ENCODE data around the gene CDC14A. TPM values are rescaled to one million over a fixed set of nuclear protein-coding genes. Genes with fewer than 3 reads are reported as not detected.
A peak's percentile ranks its signal among the peaks of the same experiment; 100 is the strongest.
"Not testable (repeated sequence)": the region's sequence is repeated elsewhere in the genome, so short reads cannot be mapped to it uniquely, and the experiment has no call there.

CDC14A gene
- total RNA-seq, 2 experiments from 2014 or later: 12.2 to 13.6 TPM

DNA sequence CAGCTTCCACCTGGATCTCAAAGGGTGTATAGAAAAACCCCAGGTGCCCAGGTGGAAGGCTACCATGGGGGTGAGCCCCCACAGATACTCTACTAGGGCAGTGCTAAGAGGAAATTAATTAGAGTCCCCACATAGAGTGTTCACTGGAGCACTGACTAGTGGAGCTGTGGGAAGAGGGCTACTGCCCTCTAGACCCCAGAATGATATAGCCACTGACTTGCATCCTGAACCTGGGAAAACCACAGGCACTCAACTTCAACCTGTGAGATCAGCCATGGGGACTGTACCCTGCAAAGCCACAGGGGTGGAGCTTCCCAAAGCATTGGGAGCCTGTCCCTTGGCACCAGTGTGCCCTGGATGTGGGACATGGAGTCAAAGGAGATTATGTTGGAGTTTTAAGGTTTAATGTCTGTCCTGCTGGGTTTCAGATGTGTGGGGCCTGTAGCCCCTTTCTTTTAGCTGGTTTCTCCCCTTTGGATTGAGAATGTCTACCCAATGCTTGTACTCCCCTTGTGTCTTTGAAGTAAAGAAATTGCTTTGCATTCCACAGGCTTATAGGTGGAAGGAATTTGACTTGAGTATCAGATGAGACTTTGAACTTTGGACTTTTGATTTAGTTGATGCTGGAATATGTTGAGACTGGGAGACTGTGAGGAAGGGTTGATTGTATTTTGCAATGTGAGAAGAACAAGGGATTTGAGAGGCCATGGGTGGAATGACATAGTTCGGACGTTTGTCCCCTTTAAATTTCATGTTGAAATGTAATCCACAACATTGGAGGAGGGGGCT, 31.8 kb upstream of the CDC14A start:
- ChIA-PET POLR2A (no interaction called here), CTCF (no interaction called here)
- intact Hi-C loops (cut with DNase I, micrococcal nuclease): no loop called here

GRCh38 chr1:100321100-100321493, 31.2 kb upstream of the CDC14A start:
- POLR2A ChIA-PET: no interaction called here

More for the DNA sequence above, 31.8 kb upstream of the CDC14A start:
- no peak for ATAC-seq
- peaks cover 5% of the 10 kb centered on the region for H3K36me3 Mint-ChIP-seq (ENCODE audit: low read depth)
- no peaks in the 10 kb centered on the region for H3K27me3 Mint-ChIP-seq
- H3K4me3 Mint-ChIP-seq: no peak overlapping the region
- H3K9me3 Mint-ChIP-seq (ENCODE audit: low read depth): peaks cover 13% of the 10 kb centered on the region
- no peak overlapping the region for H3K27ac Mint-ChIP-seq
- H3K4me1 Mint-ChIP-seq: peaks cover 12% of the 10 kb centered on the region
- no peak for DNase-seq

DNA sequence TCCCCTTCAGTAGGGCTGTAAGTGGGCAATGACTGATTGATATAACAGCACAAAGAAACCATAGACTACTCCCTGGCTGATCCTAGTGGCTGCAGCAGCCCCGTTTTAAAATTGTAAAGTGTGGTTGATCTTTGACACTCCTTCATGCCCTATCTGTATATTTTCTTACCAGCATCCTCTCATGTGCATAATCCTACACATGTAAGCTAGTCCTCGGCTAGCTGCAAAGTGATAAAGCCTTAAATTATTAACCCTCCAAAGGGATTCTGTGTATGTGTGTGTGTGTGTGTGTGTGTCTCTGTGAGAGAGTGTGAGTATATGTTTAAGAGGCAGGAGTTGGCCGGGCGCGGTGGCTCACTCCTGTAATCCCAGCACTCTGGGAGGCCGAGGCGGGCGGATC, 30.8 kb upstream of the CDC14A start:
- Mint-ChIP-seq H3K36me3 (ENCODE audit: low read depth) (peaks cover 5% of the 10 kb centered on the region), H3K27me3 (no peaks in the 10 kb centered on the region), H3K27ac (no peak overlapping the region), H3K4me1 (peaks cover 12% of the 10 kb centered on the region), H3K4me3 (no peak overlapping the region), H3K9me3 (ENCODE audit: low read depth) (peaks cover 9% of the 10 kb centered on the region)
- POLR2A ChIA-PET: interaction anchor here (0.7 kb wide), 1 partner anchor 797 kb away, joined by 3 read pairs; no protein-coding TSS in a partner anchor
- intact Hi-C loops (cut with DNase I, micrococcal nuclease): no loop called here
- DNase-seq: no peak
- no peak for ATAC-seq
- CTCF ChIA-PET: no interaction called here

More at GRCh38 chr1:100321100-100321493, 31.2 kb upstream of the CDC14A start:
- Mint-ChIP-seq H3K27me3 (no peaks in the 10 kb centered on the region), H3K27ac (no peak overlapping the region), H3K4me3 (no peak overlapping the region), H3K9me3 (ENCODE audit: low read depth) (peaks cover 9% of the 10 kb centered on the region), H3K4me1 (peaks cover 12% of the 10 kb centered on the region), H3K36me3 (ENCODE audit: low read depth) (peaks cover 5% of the 10 kb centered on the region)
- CTCF ChIA-PET: no interaction called here
- ATAC-seq: no peak
- intact Hi-C loops (cut with DNase I, micrococcal nuclease): no loop called here
- no peak for DNase-seq

DNA sequence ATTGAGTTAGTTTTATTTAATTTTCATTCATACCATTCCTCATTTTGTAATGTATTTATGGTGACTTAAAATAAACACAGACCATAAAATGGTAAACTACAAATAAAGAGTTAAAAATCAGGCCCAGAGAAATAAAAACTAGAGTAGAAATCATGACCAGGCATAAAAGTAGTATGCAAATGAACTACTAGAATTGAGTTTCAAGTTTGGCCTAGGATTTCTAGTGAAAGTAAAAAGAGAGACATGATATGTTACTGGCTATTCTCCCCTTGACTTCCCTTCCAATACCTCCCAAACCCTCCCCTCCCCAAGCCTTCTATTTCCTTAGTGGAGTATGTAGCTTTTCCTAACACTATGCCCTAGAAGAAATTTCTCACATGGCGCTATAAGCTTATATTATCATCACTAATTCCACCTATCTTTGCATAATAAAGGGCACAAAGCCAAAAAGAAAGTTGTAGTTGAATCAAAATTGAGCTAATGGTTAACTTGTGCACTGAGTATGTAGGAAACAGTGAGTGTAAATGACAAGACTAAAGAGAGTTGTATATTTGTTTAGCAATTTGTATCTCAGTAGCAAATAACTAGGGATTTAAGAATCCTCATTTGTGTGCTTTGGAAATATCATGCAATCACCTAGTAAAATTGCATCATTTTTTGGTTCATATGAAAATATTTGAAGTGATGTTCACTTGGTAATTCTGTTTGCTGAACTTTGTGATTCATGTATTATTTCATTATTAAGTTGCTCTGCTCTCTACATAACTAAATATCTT, 29.7 kb upstream of the CDC14A start:
- no peak for ATAC-seq
- H3K27me3 Mint-ChIP-seq: no peaks in the 10 kb centered on the region
- intact Hi-C loops (cut with DNase I, micrococcal nuclease): no loop called here
- no peak for DNase-seq
- H3K4me3 Mint-ChIP-seq: no peak overlapping the region
- CTCF ChIA-PET: no interaction called here
- H3K9me3 Mint-ChIP-seq (ENCODE audit: low read depth): peaks cover 7% of the 10 kb centered on the region
- peaks cover 5% of the 10 kb centered on the region for H3K36me3 Mint-ChIP-seq (ENCODE audit: low read depth)
- peak overlapping the region; percentile 83 for H3K27ac Mint-ChIP-seq
- POLR2A ChIA-PET: no interaction called here
- H3K4me1 Mint-ChIP-seq: peaks cover 12% of the 10 kb centered on the region

GRCh38 chr1:100323419-100324106, 28.7 kb upstream of the CDC14A start:
- CTCF ChIA-PET: interaction anchor here (0.6 kb wide), 1 partner anchor 34 kb away, joined by 3 read pairs; no protein-coding TSS in a partner anchor
- Mint-ChIP-seq H3K27ac (peak overlapping the region; percentile 83), H3K4me3 (no peak overlapping the region), H3K9me3 (ENCODE audit: low read depth) (peaks cover 7% of the 10 kb centered on the region), H3K36me3 (ENCODE audit: low read depth) (peaks cover 5% of the 10 kb centered on the region), H3K4me1 (peaks cover 12% of the 10 kb centered on the region), H3K27me3 (no peaks in the 10 kb centered on the region)
- DNase-seq (no peak), ATAC-seq (no peak)
- POLR2A ChIA-PET: no interaction called here
- intact Hi-C loops (cut with DNase I, micrococcal nuclease): no loop called here

- Mint-ChIP-seq H3K4me3 (no peak overlapping the region), H3K27ac (no peak overlapping the region), H3K27me3 (no peaks in the 10 kb centered on the region), H3K9me3 (ENCODE audit: low read depth) (peaks cover 1% of the 10 kb centered on the region), H3K36me3 (ENCODE audit: low read depth) (no peaks in the 10 kb centered on the region), H3K4me1 (peaks cover 12% of the 10 kb centered on the region)
- POLR2A ChIA-PET: no interaction called here
- intact Hi-C loops (cut with DNase I, micrococcal nuclease): no loop called here
- ATAC-seq (no peak), DNase-seq (no peak)
- CTCF ChIA-PET: interaction anchor here (0.6 to 1.0 kb wide), 2 partner anchors 22 to 758 kb away, joined by 3 to 4 read pairs; no protein-coding TSS in a partner anchor
These were observed 26.6 kb upstream of the CDC14A start for GRCh38 chr1:100325415-100326324.

DNA sequence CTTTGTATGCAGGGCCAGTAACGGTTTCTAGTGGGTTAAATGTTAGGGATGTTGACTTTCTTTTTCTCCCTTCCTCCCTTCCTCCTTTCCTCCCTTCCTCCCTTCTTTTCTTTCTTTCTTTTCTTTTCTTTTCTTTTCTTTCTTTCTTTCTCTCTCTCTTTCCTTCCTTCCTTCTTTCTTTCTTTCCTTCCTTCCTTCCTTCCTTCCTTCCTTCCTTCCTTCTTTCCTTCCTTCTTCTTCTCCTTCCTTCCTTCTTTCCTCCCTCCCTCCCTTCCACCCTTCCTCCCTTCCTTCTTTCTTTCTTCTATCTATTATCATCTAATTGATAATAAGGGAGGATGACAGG, 26.0 kb upstream of the CDC14A start:
- H3K27ac Mint-ChIP-seq; DNase-seq; ATAC-seq; H3K36me3 Mint-ChIP-seq (ENCODE audit: low read depth); intact Hi-C loops (cut with DNase I, micrococcal nuclease); H3K4me3 Mint-ChIP-seq; H3K27me3 Mint-ChIP-seq; POLR2A ChIA-PET; H3K9me3 Mint-ChIP-seq (ENCODE audit: low read depth): not testable (repeated sequence)
- CTCF ChIA-PET: interaction anchor here (0.6 kb wide), 1 partner anchor 757 kb away, joined by 4 read pairs; no protein-coding TSS in a partner anchor
- peaks cover 12% of the 10 kb centered on the region for H3K4me1 Mint-ChIP-seq

DNA sequence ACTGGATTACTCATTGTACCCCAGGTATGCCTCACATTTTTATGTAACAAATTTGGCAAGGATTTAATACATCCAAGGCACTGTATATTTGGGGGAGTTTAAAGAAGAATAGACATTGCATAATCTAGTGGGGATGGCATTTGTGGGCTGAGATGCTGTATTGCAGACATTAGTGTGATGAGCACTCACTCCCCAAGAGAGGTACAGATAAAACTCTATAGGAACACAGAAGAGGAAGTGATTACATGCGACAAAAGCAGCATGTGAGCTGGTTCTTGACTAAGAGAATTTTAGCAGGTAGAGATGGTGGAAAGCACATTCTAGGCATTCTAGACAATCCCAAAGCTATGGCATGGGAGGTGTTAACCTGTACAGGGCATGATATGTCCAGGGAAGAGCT, 24.2 kb upstream of the CDC14A start:
- intact Hi-C loops (cut with DNase I, micrococcal nuclease): no loop called here
- peaks cover 3% of the 10 kb centered on the region for H3K4me1 Mint-ChIP-seq
- no peak overlapping the region for H3K4me3 Mint-ChIP-seq
- ChIA-PET CTCF (interaction anchor here (1.1 kb wide), 1 partner anchor 14 kb away, joined by 3 read pairs; no protein-coding TSS in a partner anchor), POLR2A (no interaction called here)
- no peak overlapping the region for H3K27ac Mint-ChIP-seq
- H3K36me3 Mint-ChIP-seq (ENCODE audit: low read depth): no peaks in the 10 kb centered on the region
- DNase-seq (no peak), ATAC-seq (no peak)
- H3K27me3 Mint-ChIP-seq: no peaks in the 10 kb centered on the region
- H3K9me3 Mint-ChIP-seq (ENCODE audit: low read depth): no peaks in the 10 kb centered on the region

DNA sequence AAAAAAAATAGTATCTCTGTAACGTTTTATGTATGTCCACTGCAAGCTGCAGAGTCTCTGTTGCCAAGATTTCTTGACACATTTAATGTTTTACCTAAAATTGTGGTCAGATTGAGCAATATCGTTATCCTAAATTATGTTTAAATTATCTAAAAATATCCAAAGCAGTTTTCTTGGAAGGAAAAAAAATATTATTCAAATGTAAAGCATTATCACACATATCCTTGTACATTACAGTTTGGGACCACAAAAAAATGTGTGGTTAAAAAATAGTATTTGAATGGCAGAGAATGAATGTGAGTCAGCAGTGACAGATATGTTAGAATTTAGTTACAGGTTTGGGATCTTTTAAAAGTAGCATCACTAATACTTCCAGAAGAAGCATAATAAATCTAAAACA, 21.2 kb upstream of the CDC14A start:
- ATAC-seq; intact Hi-C loops (cut with DNase I, micrococcal nuclease); CTCF ChIA-PET; POLR2A ChIA-PET; H3K27me3 Mint-ChIP-seq; H3K36me3 Mint-ChIP-seq (ENCODE audit: low read depth); H3K9me3 Mint-ChIP-seq (ENCODE audit: low read depth); H3K4me3 Mint-ChIP-seq; H3K27ac Mint-ChIP-seq; H3K4me1 Mint-ChIP-seq; DNase-seq: not testable (repeated sequence)

DNA sequence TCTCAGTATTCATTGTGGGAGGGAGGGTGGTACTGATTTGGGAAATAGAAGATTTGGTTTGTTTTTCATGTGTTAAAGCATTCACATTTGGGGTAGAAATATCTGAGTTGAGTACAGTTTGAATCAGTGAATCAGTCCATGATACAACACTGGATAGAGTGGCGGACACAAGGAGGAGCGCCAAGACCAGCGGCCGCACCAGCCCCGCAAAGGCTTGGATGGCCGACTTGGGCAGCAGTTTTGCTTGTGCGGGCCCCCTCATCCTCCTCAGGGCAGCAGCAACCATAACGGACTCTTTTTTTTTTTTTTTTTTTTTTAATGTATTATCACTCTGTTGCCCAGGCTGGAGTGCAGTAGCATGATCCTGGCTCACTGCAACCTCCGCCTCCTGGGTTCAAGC, 20.0 kb upstream of the CDC14A start:
- Mint-ChIP-seq H3K9me3 (ENCODE audit: low read depth) (no peaks in the 10 kb centered on the region), H3K36me3 (ENCODE audit: low read depth) (no peaks in the 10 kb centered on the region), H3K27ac (no peak overlapping the region), H3K4me1 (no peaks in the 10 kb centered on the region), H3K4me3 (no peak overlapping the region), H3K27me3 (no peaks in the 10 kb centered on the region)
- ATAC-seq (no peak), DNase-seq (no peak)
- intact Hi-C loops (cut with DNase I, micrococcal nuclease): no loop called here
- ChIA-PET POLR2A (no interaction called here), CTCF (no interaction called here)

DNA sequence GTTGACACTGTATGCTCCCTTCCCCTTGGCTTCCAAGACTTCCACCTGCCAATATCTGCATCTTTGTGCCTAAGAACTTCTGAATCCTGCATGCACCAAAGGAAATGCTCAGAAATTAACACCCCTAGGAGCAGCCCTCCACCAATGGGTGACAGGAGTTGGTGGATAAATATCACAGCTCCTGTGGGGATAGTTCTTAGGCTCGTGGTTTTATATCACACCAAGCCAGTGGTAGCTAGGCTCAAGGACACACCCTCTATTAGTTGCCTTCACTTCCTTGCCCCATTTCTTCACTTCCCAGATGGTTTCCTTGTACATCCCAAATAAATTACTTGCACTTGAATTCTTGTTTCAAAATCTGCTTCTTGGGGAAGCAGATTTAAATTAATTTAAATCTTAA, 16.9 kb upstream of the CDC14A start:
- no peak for ATAC-seq
- DNase-seq: no peak
- Mint-ChIP-seq H3K9me3 (ENCODE audit: low read depth) (no peaks in the 10 kb centered on the region), H3K27ac (no peak overlapping the region), H3K36me3 (ENCODE audit: low read depth) (no peaks in the 10 kb centered on the region), H3K27me3 (no peaks in the 10 kb centered on the region), H3K4me1 (no peaks in the 10 kb centered on the region), H3K4me3 (no peak overlapping the region)
- ChIA-PET CTCF (interaction anchor here (0.8 to 1.5 kb wide), 3 partner anchors 16 to 433 kb away, joined by 3 read pairs; no protein-coding TSS in a partner anchor), POLR2A (no interaction called here)
- intact Hi-C loops (cut with DNase I, micrococcal nuclease): no loop called here

Measured in activated CD4-positive, alpha-beta T cell treated with anti-CD3 and anti-CD28 coated beads for 36 hours (primary cell).